PFSK-1 (cell line): Measurements from ENCODE around the gene ADGRB2.

ENCODE experiments used
- FOXP2 ChIP-seq: optimal IDR thresholded peaks from 2 replicates; pipeline ENCODE3; 2011; ENCODE audit warnings: borderline replicate concordance, control low read depth, inconsistent platforms; ENCODE audit not compliant: insufficient read depth; ENCODE audit errors: extremely low read length, extremely low read depth
- POLR2AphosphoS5 ChIP-seq: IDR thresholded peaks from 2 replicates; pipeline ENCODE4 v1.6.1; 2012; ENCODE audit warnings: low read depth, mild to moderate bottlenecking, control low read depth, low read length, moderate library complexity
- SIN3A ChIP-seq: IDR thresholded peaks from 2 replicates; pipeline ENCODE4 v1.6.1; 2012; ENCODE audit warnings: mild to moderate bottlenecking, low read length, moderate library complexity, borderline replicate concordance; ENCODE audit not compliant: insufficient read depth
- TAF1 ChIP-seq: IDR thresholded peaks from 2 replicates; pipeline ENCODE4 v1.6.1; 2012; ENCODE audit warnings: low read length, control low read depth, borderline replicate concordance; ENCODE audit not compliant: insufficient read depth
- TF ChIP-seq, protein P1 (sequence below), 2 experiments: IDR thresholded peaks; 2 replicates each; pipeline versions ENCODE4 v1.6.1 to v1.8.0; 2011 to 2012; ENCODE audit warnings: low read depth in 2 of 2, low read length in 2 of 2, control low read depth in 1 of 2, inconsistent platforms in 1 of 2, mild to moderate bottlenecking in 1 of 2, moderate library complexity in 1 of 2; ENCODE audit not compliant: insufficient read depth in 1 of 2

ADGRB2 gene

DNA sequence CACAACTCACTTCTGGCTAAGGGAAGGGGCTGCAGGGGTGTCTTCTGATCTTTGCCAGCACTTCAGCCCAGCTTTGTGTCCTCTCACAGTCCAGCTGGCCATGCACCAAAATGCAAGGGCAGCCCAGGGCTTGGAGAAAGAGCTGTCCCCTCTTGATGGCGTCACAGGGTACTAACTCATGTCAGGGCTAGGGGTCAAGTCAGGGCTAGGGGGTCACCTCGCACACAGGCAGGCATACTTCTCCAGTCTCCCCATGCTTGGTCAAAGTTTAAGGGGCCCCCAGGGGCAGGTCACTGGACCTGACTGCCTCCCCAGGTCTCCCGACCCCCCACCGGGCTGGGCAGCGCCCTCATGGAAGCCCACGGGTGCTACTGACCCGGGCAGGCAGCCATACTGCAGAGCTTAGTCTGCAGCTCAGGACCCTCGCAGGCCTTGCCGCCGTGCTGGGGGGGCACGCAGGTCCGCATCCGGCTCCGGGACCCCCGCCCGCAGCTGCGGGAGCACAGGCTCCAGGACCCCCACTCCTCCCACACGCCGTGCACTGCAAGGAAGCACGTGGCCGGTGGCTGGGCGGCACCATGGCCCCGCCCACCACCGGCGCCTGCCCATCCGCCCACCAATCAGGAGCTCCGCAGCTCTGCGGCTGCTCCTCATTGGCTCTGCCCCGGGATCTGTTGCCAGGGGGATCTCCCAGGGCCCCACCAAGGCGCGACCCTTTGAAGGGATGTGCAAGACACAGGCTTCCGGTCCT, 21.5 kb downstream of the ADGRB2 start:
- no peak for TF ChIP-seq SIN3A
- TF ChIP-seq, protein P1, sequence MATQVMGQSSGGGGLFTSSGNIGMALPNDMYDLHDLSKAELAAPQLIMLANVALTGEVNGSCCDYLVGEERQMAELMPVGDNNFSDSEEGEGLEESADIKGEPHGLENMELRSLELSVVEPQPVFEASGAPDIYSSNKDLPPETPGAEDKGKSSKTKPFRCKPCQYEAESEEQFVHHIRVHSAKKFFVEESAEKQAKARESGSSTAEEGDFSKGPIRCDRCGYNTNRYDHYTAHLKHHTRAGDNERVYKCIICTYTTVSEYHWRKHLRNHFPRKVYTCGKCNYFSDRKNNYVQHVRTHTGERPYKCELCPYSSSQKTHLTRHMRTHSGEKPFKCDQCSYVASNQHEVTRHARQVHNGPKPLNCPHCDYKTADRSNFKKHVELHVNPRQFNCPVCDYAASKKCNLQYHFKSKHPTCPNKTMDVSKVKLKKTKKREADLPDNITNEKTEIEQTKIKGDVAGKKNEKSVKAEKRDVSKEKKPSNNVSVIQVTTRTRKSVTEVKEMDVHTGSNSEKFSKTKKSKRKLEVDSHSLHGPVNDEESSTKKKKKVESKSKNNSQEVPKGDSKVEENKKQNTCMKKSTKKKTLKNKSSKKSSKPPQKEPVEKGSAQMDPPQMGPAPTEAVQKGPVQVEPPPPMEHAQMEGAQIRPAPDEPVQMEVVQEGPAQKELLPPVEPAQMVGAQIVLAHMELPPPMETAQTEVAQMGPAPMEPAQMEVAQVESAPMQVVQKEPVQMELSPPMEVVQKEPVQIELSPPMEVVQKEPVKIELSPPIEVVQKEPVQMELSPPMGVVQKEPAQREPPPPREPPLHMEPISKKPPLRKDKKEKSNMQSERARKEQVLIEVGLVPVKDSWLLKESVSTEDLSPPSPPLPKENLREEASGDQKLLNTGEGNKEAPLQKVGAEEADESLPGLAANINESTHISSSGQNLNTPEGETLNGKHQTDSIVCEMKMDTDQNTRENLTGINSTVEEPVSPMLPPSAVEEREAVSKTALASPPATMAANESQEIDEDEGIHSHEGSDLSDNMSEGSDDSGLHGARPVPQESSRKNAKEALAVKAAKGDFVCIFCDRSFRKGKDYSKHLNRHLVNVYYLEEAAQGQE (IDR thresholded peaks at IDR 0.05; ENCODE audit: insufficient read depth in 1 of 2, low read depth in 2 of 2, low read length in 2 of 2), result no peak
- no peak for TF ChIP-seq TAF1
- no peak for TF ChIP-seq POLR2AphosphoS5
- TF ChIP-seq FOXP2, result no peak

DNA sequence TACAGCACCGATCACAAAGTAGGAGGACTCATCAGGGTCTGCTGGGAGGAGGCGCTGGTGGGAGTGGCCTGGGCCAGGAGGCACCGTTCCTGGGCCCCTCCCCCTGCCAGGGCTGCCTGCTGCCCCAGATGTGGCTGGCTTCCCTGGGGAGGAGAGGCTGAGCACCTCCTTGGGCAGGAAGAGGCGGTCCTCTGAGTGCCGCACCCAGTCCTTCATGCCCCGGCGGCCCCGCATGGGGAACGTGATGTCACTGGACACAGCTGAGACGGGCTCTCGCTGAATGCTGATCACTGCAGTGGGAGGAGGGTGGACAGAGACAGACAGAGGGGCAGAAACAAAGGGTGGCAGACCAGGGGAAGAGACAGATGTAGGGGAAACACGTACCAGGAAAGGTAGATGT, 24.8 kb downstream of the ADGRB2 start:
- TF ChIP-seq, protein P1 (IDR thresholded peaks at IDR 0.05; ENCODE audit: insufficient read depth in 1 of 2, low read depth in 2 of 2, low read length in 2 of 2), result no peak
- no peak for TF ChIP-seq SIN3A
- TF ChIP-seq TAF1, result no peak

DNA sequence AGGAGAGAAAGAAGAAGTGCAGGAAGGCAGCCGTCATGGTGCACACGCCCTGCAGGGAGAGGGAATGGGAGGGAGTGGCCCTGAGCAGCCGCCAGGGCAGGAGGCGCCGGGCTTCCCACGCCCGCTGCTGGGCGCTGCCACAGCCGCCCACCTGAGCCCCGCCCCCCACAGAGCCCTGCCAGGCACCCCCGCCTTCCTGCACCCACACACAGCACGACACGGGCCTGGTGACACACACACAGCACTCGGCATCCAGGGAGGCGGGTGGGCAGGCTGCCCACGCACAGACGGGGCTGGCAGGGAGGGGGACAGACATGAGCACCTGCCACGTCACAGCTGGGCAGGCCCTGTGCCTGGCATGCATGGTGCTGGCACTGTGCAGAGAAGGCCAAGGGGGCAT, 27.5 kb downstream of the ADGRB2 start:
- TF ChIP-seq TAF1, result no peak
- TF ChIP-seq POLR2AphosphoS5, result no peak
- no peak for TF ChIP-seq SIN3A
- no peak for TF ChIP-seq FOXP2
- TF ChIP-seq, protein P1 (IDR thresholded peaks at IDR 0.05; ENCODE audit: insufficient read depth in 1 of 2, low read depth in 2 of 2, low read length in 2 of 2), result no peak

DNA sequence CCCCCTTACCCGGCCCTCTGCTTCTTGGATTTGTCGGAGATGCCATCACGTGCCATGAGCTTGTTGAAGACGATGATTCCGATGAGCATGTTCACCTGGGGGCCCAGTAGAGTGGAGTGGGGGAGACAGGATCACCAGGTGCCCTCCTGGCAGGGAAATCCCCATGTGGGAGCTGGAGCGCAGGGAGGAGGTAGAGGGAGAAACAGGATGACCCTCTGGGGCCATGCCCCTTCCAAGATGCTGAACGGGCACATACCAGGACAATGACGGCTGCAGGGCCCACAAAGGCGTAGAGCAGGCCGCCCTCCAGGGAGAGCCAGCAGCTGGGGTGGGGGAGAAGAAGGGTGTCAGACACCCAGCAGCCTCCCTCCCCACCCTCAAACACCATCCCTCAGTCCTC, 28.6 kb downstream of the ADGRB2 start:
- TF ChIP-seq FOXP2, result no peak
- TF ChIP-seq, protein P1 (IDR thresholded peaks at IDR 0.05; ENCODE audit: insufficient read depth in 1 of 2, low read depth in 2 of 2, low read length in 2 of 2), result no peak
- no peak for TF ChIP-seq TAF1
- no peak for TF ChIP-seq SIN3A
- TF ChIP-seq POLR2AphosphoS5, result no peak
